ENCODE data around the gene CHN2.

DNA sequence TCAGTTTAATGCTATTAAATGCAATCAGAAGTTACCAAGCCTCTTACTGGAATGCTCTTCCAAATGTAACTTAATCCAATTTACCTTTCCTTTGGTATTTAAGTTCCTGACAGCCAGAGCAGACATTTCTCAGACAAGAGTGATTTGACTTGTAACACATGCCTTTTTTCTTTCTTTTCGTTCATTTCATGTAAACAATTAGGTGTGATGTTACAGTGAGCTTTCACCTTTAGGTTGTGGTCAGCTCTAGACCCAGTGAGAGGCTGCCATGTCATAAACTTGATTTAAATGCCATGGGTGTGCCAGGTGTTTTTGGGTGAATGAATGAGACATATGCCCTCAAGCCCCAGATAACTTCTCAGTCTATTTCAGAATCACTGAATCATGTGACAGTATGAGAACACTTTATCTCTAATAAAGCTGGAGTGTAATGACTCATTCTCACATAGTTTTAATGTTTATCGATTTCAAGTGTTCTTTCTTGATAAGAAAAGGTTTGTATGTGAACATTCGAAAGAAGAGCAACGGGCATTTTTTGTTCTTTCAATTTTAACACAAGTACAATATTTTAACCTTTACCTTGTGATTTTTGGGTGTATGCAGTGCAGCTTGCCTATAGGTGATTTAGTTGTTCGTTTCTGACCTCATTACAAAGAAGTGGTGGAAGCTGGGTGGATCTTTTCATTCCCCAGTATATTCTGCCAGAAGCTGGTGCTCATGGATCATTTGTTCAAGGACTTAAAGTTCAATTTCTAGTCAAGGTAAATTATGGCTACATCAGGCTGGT lies 61.5 kb downstream of the CHN2 start:
- TF ChIP-seq CTCF (IDR thresholded peaks at IDR 0.05) (no peak), POLR2A (IDR thresholded peaks at IDR 0.05) (no peak), POLR2AphosphoS5 (IDR thresholded peaks at IDR 0.05) (no peak), EP300 (IDR thresholded peaks at IDR 0.05) (no peak)

Measured in upper lobe of left lung (tissue), 4 donors.